Right ventricle myocardium inferior (tissue), 1 donor: Measurements from ENCODE around the gene GPR87. TPM values are rescaled to one million over a fixed set of nuclear protein-coding genes. Genes with fewer than 3 reads are reported as not detected.

Source experiments
- ATAC-seq: fragments of 200-7000 bp; cut with Tn5 transposase; one replicate; pipeline ENCODE4 v1.9.1; 2020; ENCODE audit warnings: mild to moderate bottlenecking, moderate library complexity
- DNase-seq: peaks from one replicate; pipeline ENCODE4 v3.0.0; 2021; ENCODE audit errors: missing footprints
- intact Hi-C: fragments of 100-400 bp; cut with DNase I; formaldehyde crosslinking; loops from one replicate; pipeline ENCODE4 v1.11.0; 2022
- total RNA-seq: library from RNA; stranded (reverse); fragmentation: NEBNext Ultra II Directional; extraction: Animal tissue kit (Norgen Biotek cat#: 25700); gene quantifications from one replicate; pipeline ENCODE4 v1.2.1, GENCODE V29; 2021
- donor health status: DM: no; HTN: yes; CAD: no; lungs with severe emphysema.

The GPR87 gene
- total RNA-seq, 1 donor from 2014 or later, result not detected

GRCh38 chr3:151262871-151263525, 53.6 kb downstream of the GPR87 start:
- ATAC-seq, result no peak
- intact Hi-C loops, result no loop called here
- DNase-seq, result no peak

- intact Hi-C loops, result no loop called here
- DNase-seq (no peak), ATAC-seq (no peak)
These were observed 57.0 kb downstream of the GPR87 start for GRCh38 chr3:151259664-151260063.

GRCh38 chr3:151256749-151257148, 59.9 kb downstream of the GPR87 start:
- intact Hi-C loops, result no loop called here
- ATAC-seq (no peak), DNase-seq (no peak)

GRCh38 chr3:151248772-151249337, 67.8 kb downstream of the GPR87 start:
- no peak for ATAC-seq

More at GRCh38 chr3:151248772-151249337, 67.8 kb downstream of the GPR87 start:
- no peak for DNase-seq
- intact Hi-C loops, result no loop called here

Other genes starting within 250 kb of the GPR87 start
- 0.49 TPM for gene MED12L, start 231.2 kb downstream of the GPR87 start, total RNA-seq
- 0.24 TPM for gene GPR171, start 113.6 kb downstream of the GPR87 start, total RNA-seq
- gene P2RY14, start 38.3 kb downstream of the GPR87 start, total RNA-seq, result 3.9 TPM
- gene P2RY13, start 12.7 kb upstream of the GPR87 start, total RNA-seq, result 1.0 TPM
- 1.4 TPM for gene P2RY12, start 67.9 kb upstream of the GPR87 start, total RNA-seq
- 3.0 TPM for gene IGSF10, start 144.2 kb upstream of the GPR87 start, total RNA-seq